Endothelial cell of umbilical vein (primary cell): ENCODE data around the gene LRP5. TPM values are rescaled to one million over a fixed set of nuclear protein-coding genes. Genes with fewer than 3 reads are reported as not detected.

Experiments
- BruUV-seq: library from RNA; stranded (reverse); fragments of 400-500 nt; replicated peaks from 2 replicates; lab custom pipeline; 2021; lab: Mats Ljungman, UMichigan
- CTCF ChIA-PET: fragments of 300-600, 350-600 bp; sonication (Branson Sonifier 250); formaldehyde crosslinking; loops from one replicate; lab custom pipeline; 2021; ENCODE audit warnings: antibody characterized with exemption, inconsistent platforms; lab: Charles Lee
- POLR2A ChIA-PET: fragments of 300-600, 350-600 bp; sonication (Branson Sonifier 250); formaldehyde crosslinking; loops from one replicate; lab custom pipeline; 2021; ENCODE audit warnings: antibody characterized with exemption, inconsistent platforms; lab: Charles Lee
- DNase-seq: peaks from one replicate; pipeline ENCODE4 v3.0.0-alpha.2; 2011; ENCODE audit warnings: low read depth, low spot score
- FAIRE-seq: peaks from 2 replicates; lab custom pipeline; 2011; peaks lifted over from hg19 to GRCh38; lab: Jason Lieb, UNC
- H2AFZ ChIP-seq: 2 replicates; pipeline ENCODE4 v1.6.0; 2012; ENCODE audit warnings: low read depth, low read length, control low read depth, inconsistent platforms
- H3K27ac ChIP-seq: 2 replicates; pipeline ENCODE4 v1.5.1; 2011; ENCODE audit warnings: low read depth, mild to moderate bottlenecking, control low read depth, low read length, moderate library complexity; ENCODE audit not compliant: insufficient read depth
- H3K27me3 ChIP-seq, 2 experiments: 2 replicates each; pipeline versions ENCODE4 v1.6.0 to v1.6.1; 2011; ENCODE audit warnings: low read length in 2 of 2, mixed read lengths in 1 of 2; ENCODE audit not compliant: control insufficient read depth in 2 of 2, insufficient read depth in 2 of 2
- H3K36me3 ChIP-seq, 2 experiments: 2 replicates in 1 of 2; 3 replicates in 1 of 2; pipeline ENCODE4 v1.5.1; 2011; ENCODE audit warnings: low read length in 2 of 2, mild to moderate bottlenecking in 1 of 2, moderate library complexity in 1 of 2; ENCODE audit not compliant: control insufficient read depth in 2 of 2, insufficient read depth in 2 of 2; ENCODE audit errors: extremely low read depth in 1 of 2
- H3K4me1 ChIP-seq: 3 replicates; pipeline ENCODE4 v1.5.1; 2011; ENCODE audit warnings: mild to moderate bottlenecking, low read length; ENCODE audit not compliant: control insufficient read depth, insufficient read depth; ENCODE audit errors: extremely low read depth
- H3K4me2 ChIP-seq: 2 replicates; pipeline ENCODE4 v1.6.1; 2011; ENCODE audit warnings: low read length, control low read depth, mixed read lengths; ENCODE audit not compliant: insufficient read depth
- H3K4me3 ChIP-seq, 3 experiments: fragments of 200-600 bp in 1 of 3; sonication (generic), shearing (Covaris generic) in 1 of 3; replicated peaks in 1 of 3; 2 replicates each; pipeline ENCODE4 v1.5.1; 2011 to 2016; ENCODE audit warnings: control low read depth in 3 of 3, low read length in 3 of 3, mild to moderate bottlenecking in 2 of 3, inconsistent platforms in 1 of 3, low read depth in 1 of 3, moderate library complexity in 1 of 3; ENCODE audit not compliant: insufficient read depth in 1 of 3
- H3K79me2 ChIP-seq: 2 replicates; pipeline ENCODE4 v1.6.0; 2012; ENCODE audit warnings: low read length, inconsistent platforms; ENCODE audit not compliant: control insufficient read depth, insufficient read depth
- H3K9ac ChIP-seq: replicated peaks from 2 replicates; pipeline ENCODE3; 2011; ENCODE audit warnings: low read length, control low read depth; ENCODE audit not compliant: insufficient read depth; ENCODE audit errors: extremely low read depth
- H3K9me1 ChIP-seq: replicated peaks from 3 replicates; pipeline ENCODE4 v1.6.0; 2011; ENCODE audit warnings: mild to moderate bottlenecking, low read length; ENCODE audit not compliant: control insufficient read depth, insufficient read depth; ENCODE audit errors: extremely low read depth
- H3K9me3 ChIP-seq: replicated peaks from 2 replicates; pipeline ENCODE4 v1.5.1; 2012; ENCODE audit warnings: low read length, inconsistent platforms; ENCODE audit not compliant: control insufficient read depth, insufficient read depth
- H4K20me1 ChIP-seq: replicated peaks from 2 replicates; pipeline ENCODE3; 2011; ENCODE audit warnings: mild to moderate bottlenecking, low read length; ENCODE audit not compliant: control insufficient read depth, insufficient read depth; ENCODE audit errors: extremely low read depth
- EZH2 ChIP-seq: IDR thresholded peaks from 2 replicates; pipeline ENCODE4 v1.6.1; 2012; ENCODE audit warnings: borderline replicate concordance, low read depth, mild to moderate bottlenecking, moderate library complexity, low read length, inconsistent platforms; ENCODE audit not compliant: severe bottlenecking
- FOS ChIP-seq: IDR thresholded peaks from 2 replicates; pipeline ENCODE4 v1.6.1; 2011; ENCODE audit warnings: mild to moderate bottlenecking, low read length, moderate library complexity, borderline replicate concordance; ENCODE audit not compliant: insufficient read depth
- GATA2 ChIP-seq: IDR thresholded peaks from 2 replicates; pipeline ENCODE4 v1.7.0; 2011; ENCODE audit warnings: low read depth, mild to moderate bottlenecking, moderate library complexity, mixed read lengths, low read length; ENCODE audit not compliant: insufficient read length, insufficient read depth
- JUN ChIP-seq: IDR thresholded peaks from 2 replicates; pipeline ENCODE4 v1.6.1; 2011; ENCODE audit warnings: borderline replicate concordance, low read depth; ENCODE audit not compliant: insufficient read length, insufficient read depth
- MYC ChIP-seq: IDR thresholded peaks from one replicate; pipeline ENCODE4 v1.6.1; 2011; ENCODE audit warnings: mild to moderate bottlenecking, low read depth, low read length
- POLR2A ChIP-seq: IDR thresholded peaks from 2 replicates; pipeline ENCODE4 v1.6.1; 2012; ENCODE audit warnings: low read depth, mild to moderate bottlenecking, control low read depth, low read length
- POLR2AphosphoS5 ChIP-seq: IDR thresholded peaks from 2 replicates; pipeline ENCODE4 v1.6.1; 2012; ENCODE audit warnings: low read depth, mild to moderate bottlenecking, control low read depth, low read length, moderate library complexity; ENCODE audit not compliant: insufficient read depth
- dilution Hi-C: fragments of 300-500 bp; cut with MboI; formaldehyde crosslinking; loops from one replicate; pipeline ENCODE4 v1.15.0; 2019; ENCODE audit warnings: low sequenced_read_pairs; ENCODE audit not compliant: extremely low pct_ligation_motif_present
- intact Hi-C: fragments of 100-400 bp; cut with micrococcal nuclease; formaldehyde crosslinking; loops from one replicate; pipeline ENCODE4 v1.10.0; 2022
- polyA plus RNA-seq, 4 experiments: library from polyadenylated mRNA; depleted of rRNA in 3 of 4; stranded (reverse) in 3 of 4; unstranded in 1 of 4; fragments of >200 nt; gene quantifications; 2 replicates each; pipeline versions ENCODE4 v1.2.1 to v1.2.3, GENCODE V29; 2011 to 2012; ENCODE audit warnings: missing spikeins in 1 of 4
- total RNA-seq: library from RNA; stranded (reverse); gene quantifications from 2 replicates; pipeline ENCODE4 v1.2.3, GENCODE V29; 2021
- TF ChIP-seq, protein P1 (sequence below), 2 donors: IDR thresholded peaks; 1 replicate in 1 of 2; 2 replicates in 1 of 2; pipeline ENCODE4 v1.5.1; 2011; ENCODE audit warnings: low read length in 2 of 2, mild to moderate bottlenecking in 2 of 2, moderate library complexity in 2 of 2, control low read depth in 1 of 2, inconsistent platforms in 1 of 2, low read depth in 1 of 2; ENCODE audit not compliant: insufficient read depth in 1 of 2; ENCODE audit errors: extremely low read depth in 1 of 2

Gene LRP5
- total and polyA plus RNA-seq, 2 donors (not counting 3 experiments of a cell fraction or from before 2014, with no cell fraction given): 35.1 to 51.8 TPM

DNA sequence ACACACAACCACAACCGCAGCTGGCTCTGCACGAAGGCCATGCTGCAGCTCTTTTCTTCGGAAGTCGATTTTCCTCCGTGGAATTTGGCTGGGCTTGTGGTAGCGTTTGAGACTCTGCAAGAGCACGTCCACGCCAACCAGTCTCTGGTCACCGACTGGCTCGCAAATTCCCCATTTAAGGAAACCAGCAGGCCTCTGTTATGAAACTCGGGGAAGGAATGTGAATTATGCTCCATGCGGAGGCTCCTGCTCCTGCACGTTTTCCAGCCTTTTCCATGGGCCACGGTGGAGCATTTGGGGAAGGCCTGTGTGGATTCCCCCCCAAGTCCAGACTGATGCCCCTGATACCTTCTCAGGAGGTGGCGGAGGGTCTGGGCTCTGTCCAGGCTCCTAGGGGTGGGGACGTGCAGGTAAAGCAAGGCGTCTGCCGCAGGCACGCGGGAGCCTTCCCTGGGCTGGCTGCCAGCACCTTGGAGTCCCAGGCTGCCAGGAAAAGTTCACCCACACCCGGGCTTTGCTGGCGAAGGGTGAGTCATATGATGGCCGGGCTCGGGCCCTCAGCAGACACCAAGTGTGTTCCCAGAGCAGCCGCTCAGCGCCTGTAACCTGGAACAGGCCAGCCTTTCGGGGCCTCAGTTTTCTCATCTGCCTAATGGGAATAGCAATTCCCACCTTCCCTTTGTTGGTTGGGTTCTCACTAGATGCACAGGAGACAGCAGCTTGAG lies 41.9 kb downstream of the LRP5 start:
- Histone ChIP-seq H4K20me1 (no peaks in the 10 kb centered on the region), H2AFZ (no peak overlapping the region), H3K9ac (no peak overlapping the region), H3K4me2 (no peak overlapping the region), H3K36me3 (peaks cover 2 to 17% of the 10 kb centered on the region in 2 experiments), H3K27ac (no peak overlapping the region), H3K4me3 (no peak overlapping the region), H3K9me1 (no peaks in the 10 kb centered on the region), H3K27me3 (no peaks in the 10 kb centered on the region), H3K4me1 (peaks cover 2% of the 10 kb centered on the region), H3K9me3 (no peaks in the 10 kb centered on the region), H3K79me2 (no peaks in the 10 kb centered on the region)
- POLR2A ChIA-PET: interaction anchor here (0.6 kb wide), 1 partner anchor 112 kb away, joined by 4 read pairs; no protein-coding TSS in a partner anchor
- FAIRE-seq (peak; percentile 63), DNase-seq (peak; percentile 44)
- dilution Hi-C loops: no loop called here
- CTCF ChIA-PET: no interaction called here
- TF ChIP-seq FOS (peak; percentile 24), POLR2AphosphoS5 (no peak)
- intact Hi-C loops: no loop called here
- BruUV-seq: no TSS peak

DNA sequence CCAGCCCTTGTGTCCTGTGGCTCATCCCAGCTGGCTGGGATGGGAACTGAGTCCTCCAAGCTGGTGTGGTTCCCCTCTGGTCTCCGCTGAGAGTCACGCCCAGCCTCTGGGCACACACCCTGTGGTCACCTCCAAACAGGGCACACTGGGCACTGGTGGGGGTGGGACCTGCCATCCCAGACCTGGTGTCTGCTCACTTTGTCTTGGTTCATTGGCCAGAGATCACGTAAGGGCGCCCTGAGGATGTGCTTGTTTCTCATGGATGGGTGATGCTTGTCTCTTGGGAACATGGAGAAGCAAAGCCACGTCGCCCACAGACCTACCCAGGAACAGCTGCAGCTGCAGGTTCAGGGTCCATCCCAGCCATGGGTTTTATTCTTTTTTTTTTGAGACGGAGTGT lies 43.1 kb downstream of the LRP5 start:
- Histone ChIP-seq H3K4me3 (no peak overlapping the region), H3K9me3 (no peaks in the 10 kb centered on the region), H2AFZ (no peak overlapping the region), H4K20me1 (no peaks in the 10 kb centered on the region), H3K9ac (no peak overlapping the region), H3K36me3 (peaks cover 3 to 19% of the 10 kb centered on the region in 2 experiments), H3K4me2 (no peak overlapping the region), H3K4me1 (peaks cover 2% of the 10 kb centered on the region), H3K27me3 (no peaks in the 10 kb centered on the region), H3K27ac (no peak overlapping the region), H3K79me2 (no peaks in the 10 kb centered on the region), H3K9me1 (no peaks in the 10 kb centered on the region)
- dilution Hi-C loops (no loop called here), intact Hi-C loops (no loop called here)
- ChIA-PET POLR2A (no interaction called here), CTCF (no interaction called here)
- TF ChIP-seq EZH2 (no peak), GATA2 (no peak), MYC (no peak), POLR2AphosphoS5 (no peak), POLR2A (no peak), JUN (no peak)
- TF ChIP-seq, protein P1, sequence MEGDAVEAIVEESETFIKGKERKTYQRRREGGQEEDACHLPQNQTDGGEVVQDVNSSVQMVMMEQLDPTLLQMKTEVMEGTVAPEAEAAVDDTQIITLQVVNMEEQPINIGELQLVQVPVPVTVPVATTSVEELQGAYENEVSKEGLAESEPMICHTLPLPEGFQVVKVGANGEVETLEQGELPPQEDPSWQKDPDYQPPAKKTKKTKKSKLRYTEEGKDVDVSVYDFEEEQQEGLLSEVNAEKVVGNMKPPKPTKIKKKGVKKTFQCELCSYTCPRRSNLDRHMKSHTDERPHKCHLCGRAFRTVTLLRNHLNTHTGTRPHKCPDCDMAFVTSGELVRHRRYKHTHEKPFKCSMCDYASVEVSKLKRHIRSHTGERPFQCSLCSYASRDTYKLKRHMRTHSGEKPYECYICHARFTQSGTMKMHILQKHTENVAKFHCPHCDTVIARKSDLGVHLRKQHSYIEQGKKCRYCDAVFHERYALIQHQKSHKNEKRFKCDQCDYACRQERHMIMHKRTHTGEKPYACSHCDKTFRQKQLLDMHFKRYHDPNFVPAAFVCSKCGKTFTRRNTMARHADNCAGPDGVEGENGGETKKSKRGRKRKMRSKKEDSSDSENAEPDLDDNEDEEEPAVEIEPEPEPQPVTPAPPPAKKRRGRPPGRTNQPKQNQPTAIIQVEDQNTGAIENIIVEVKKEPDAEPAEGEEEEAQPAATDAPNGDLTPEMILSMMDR (IDR thresholded peaks at IDR 0.05; ENCODE audit: extremely low read depth in 1 of 2, insufficient read depth in 1 of 2, low read depth in 1 of 2, low read length in 2 of 2): no peak
- no peak for FAIRE-seq
- no peak for DNase-seq
- no TSS peak for BruUV-seq
